GM19238 (cell line): Measurements from ENCODE around the gene ILKAP.
A peak's percentile ranks its signal among the peaks of the same experiment; 100 is the strongest.

ENCODE experiments used
- DNase-seq: peaks from one replicate; pipeline ENCODE4 v3.0.0; 2011; ENCODE audit warnings: low spot score; ENCODE audit not compliant: insufficient read length

ILKAP gene

GRCh38 chr2:238166391-238167343, 36.8 kb downstream of the ILKAP start:
- DNase-seq = no peak

GRCh38 chr2:238165288-238165921, 38.1 kb downstream of the ILKAP start:
- no peak for DNase-seq

GRCh38 chr2:238164906-238165287, 38.6 kb downstream of the ILKAP start:
- no peak for DNase-seq

GRCh38 chr2:238163481-238164198, 39.9 kb downstream of the ILKAP start:
- DNase-seq = no peak

GRCh38 chr2:238162846-238163441, 40.6 kb downstream of the ILKAP start:
- no peak for DNase-seq

- no peak for DNase-seq
Observed at GRCh38 chr2:238162251-238162845, 41.1 kb downstream of the ILKAP start.

- DNase-seq = no peak
Observed at GRCh38 chr2:238161291-238162051, 42.0 kb downstream of the ILKAP start.

GRCh38 chr2:238160206-238161129, 43.0 kb downstream of the ILKAP start:
- DNase-seq = no peak

GRCh38 chr2:238159661-238160205, 43.8 kb downstream of the ILKAP start:
- no peak for DNase-seq

- no peak for DNase-seq
Observed at GRCh38 chr2:238159071-238159539, 44.4 kb downstream of the ILKAP start.

- peak; percentile 68 for DNase-seq
Observed at GRCh38 chr2:238158509-238159070, 44.9 kb downstream of the ILKAP start, which contains the start of gene ERFE. ERFE (plus strand) TSS chr2:238158970; CDS start chr2:238159008, 38 bp downstream.

- DNase-seq = no peak
Observed at GRCh38 chr2:238158018-238158508, 45.4 kb downstream of the ILKAP start.

GRCh38 chr2:238157506-238158017, 45.9 kb downstream of the ILKAP start:
- DNase-seq = no peak

- DNase-seq = no peak
Observed at GRCh38 chr2:238155761-238156694, 47.5 kb downstream of the ILKAP start.

- DNase-seq = no peak
Observed at GRCh38 chr2:238155051-238155760, 48.3 kb downstream of the ILKAP start.

- DNase-seq = no peak
Observed at GRCh38 chr2:238154570-238154969, 48.9 kb downstream of the ILKAP start.
